ENCODE results near the gene ARHGEF1.

The ARHGEF1 gene

GRCh38 chr19:41920882-41921576 lies 38.0 kb downstream of the ARHGEF1 start:
- DNase-seq, result no peak

DNA sequence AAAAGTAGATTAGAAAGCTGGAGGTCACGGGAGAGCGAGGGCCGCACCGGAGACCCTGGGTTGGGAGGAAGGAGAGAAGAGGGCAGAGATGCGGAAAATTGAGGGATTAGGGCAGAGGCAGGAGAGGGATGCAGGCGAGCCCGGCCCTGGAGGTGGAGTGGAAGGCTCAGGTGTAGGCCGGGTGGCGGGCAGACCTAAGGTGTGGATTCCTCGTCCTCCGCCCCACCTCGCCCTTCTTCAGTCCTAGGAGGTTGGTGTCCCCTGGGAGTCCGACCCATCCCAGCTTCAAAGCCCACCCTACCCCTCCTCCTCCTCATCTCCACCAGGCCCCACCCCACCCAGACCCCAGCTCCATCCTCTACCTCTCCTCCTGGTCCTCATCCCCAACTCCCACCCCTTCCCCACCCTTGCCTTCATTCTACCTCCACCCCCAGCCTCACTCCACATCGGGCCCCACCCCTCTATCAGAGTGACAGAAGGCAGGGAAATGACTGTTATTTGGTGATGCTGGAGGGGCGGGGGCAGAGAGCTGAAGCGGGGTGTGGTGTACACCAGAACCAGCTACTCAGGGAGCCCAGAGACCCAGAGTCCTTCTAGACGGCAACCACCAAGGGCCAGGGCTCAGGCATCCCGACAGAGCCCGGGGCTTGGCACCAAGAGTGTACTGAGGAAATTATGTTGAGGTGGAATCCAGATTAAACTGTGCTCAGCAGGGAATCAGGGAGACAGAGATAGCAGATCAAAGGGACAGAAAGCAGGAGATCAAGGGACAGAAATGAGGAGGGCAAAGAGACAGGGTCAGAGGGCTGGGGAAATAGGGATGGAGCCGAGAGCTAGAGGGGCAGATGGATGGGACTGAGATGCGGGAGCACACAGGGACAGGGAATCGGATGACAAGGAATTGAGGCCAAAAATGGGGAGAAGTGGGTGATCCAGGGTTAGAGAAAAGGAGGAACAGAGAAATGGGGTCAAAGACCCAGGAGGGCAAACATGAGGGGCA lies 38.9 kb downstream of the ARHGEF1 start:
- no peak for DNase-seq

DNA sequence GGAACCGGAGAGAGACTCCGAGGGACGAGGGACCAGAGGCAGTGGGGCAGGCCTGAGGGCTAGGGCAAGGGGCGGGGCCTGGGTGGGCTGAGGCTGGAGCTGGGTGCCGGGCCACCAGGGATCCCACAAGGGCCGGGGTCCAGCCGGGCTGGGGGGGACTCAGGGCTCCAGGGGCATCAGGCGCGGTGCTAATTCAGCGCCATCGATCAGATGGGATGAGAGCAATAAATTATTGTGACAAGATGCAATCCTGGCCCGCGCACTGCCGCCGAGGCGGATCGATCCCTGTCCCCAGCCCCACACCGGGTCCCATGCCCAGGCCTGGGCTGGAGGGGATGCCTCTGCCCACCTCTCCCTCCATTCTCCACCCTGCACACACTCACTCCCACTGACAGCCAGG lies 39.6 kb downstream of the ARHGEF1 start:
- no peak for DNase-seq

DNA sequence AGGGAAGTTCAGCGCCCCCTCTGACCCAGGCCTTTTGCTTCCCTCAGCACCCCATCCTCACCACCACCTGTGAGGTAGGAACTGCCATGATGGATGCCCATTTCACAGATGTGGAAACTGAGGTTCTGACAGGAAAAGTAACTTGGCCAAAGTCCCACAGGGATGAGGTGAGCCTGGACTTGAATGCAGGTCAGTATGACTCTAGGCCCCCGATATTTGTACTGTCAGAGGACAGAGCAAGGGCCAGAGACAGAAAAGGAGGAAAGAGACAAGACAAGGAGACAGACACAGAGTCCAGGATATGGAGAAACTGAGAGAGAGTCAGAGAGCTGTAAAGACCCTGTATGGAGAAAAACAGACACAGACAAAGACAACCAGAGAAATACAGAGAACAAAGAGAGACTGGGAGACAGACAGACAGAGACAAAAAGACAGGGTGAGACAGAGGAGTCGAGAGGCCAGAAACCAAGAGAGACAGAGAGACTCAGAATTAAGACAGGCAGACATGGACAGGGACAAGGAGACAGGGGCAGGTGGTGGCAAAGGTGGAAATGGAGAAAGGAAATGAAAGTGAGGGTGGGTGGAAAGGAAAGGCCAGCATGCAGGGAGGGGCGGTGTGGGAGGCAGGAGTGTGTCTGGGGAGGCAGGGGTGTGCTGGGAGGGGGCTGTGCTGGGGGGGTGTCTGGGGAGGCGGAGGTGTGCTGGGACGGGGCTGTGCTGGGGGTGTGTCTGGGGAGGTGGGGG lies 40.2 kb downstream of the ARHGEF1 start:
- DNase-seq, result no peak

GRCh38 chr19:41924151-41925145 lies 41.5 kb downstream of the ARHGEF1 start:
- no peak for DNase-seq

DNA sequence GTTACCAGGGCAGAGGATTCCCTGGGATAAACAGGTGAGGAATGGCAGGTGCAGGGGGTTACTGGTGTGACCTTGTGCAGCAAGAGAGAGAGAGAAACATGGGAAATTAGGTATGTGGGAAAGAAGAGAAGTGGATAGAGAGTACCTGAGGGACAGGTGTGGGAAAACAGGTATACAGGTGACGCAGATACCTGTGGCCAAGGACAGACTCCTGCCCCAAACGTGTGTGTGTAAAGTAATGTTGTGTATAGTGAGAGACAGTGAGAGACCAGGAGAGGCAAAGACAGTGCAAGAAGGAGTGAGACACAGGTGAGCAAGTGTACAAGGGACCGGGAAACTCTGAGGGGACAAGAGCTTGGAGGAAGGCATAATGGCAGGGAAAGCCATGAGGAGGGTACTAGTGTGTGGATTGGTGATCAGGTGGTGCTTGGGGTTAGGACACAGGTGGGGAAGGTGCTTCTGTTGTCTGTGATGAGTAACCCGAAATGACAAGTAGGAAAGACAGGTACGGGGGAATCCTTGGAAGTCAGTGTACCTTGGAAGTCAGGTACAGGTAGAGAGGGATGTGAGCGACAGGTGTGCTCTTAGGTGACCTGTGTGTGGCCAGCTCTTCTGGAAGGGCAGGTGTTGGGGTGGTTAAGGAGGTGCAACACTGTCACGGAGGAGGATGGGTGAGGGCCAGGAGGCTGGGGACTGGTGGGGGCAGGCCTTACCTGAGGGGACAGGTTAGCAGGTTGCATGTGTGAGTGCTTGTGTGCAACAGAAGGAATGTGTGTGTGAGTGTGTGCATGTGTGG lies 42.4 kb downstream of the ARHGEF1 start:
- DNase-seq, result no peak

DNA sequence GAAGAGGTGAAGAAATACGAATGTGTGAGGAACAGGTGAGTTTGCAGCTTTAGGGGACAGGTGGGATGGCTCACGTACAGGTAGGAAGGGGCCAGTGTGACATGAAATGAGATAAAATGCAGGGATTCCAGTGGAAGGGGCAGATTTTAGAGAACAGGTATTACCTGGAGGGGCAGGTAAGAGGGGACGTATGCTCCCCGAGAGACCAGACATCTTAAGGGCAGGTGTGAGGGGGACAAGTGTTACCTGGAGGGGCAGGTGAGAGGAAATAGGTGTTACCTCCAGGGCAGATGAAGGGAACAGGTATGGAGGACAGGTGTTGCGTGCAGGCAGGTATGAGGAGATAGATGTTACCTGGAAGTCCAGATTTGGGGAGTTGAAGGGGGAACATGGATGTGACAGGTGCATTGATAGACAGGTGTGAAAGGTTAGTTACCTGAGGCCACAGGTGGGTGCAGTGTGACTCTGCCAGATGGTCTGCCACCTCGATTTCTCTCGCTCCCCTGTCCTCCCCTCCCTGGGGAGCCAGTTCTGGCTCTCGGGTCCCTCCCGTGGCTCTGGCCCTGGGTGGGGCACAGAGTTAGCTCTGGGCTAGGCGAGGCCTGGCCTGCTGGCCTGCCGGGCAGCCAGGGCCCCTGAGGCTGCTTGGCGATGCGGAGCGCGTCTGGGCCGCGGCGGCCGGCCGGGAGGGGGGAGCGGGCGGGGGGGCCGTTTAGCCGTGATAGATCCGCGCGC lies 43.2 kb downstream of the ARHGEF1 start:
- DNase-seq, result no peak

GRCh38 chr19:41926763-41927496 lies 43.9 kb downstream of the ARHGEF1 start:
- DNase-seq, result no peak

- no peak for DNase-seq
Observed at GRCh38 chr19:41927497-41928192, 44.7 kb downstream of the ARHGEF1 start.

DNA sequence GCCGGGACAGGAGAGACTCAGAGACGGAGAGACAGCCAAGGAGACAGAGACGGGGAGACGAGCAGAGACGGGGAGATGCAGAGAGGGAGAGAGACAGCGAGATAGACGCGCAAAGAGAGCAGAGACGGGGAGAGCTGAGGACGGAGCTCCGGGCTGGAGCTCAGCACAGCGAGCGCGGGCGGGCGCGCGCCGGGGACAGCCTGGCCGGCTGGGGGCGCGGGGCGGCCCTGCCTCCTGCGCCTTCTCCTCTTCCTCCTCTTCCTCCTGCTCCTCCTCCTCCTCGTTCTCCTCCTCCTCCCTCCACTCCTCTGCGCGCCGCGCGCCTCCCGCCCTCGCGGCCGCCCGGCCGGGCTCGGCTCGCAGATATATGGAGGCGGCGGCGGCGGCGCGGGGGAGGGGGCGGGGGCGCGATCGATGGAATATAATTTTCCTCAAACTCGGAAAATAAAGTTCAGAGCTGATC lies 45.3 kb downstream of the ARHGEF1 start, which contains the start of gene ERFL:
ERFL (minus strand) TSS at position 229 of the 463 bp plus-strand sequence. CDS start 15,530 bp downstream, outside the sequence.
- DNase-seq, result no peak

DNA sequence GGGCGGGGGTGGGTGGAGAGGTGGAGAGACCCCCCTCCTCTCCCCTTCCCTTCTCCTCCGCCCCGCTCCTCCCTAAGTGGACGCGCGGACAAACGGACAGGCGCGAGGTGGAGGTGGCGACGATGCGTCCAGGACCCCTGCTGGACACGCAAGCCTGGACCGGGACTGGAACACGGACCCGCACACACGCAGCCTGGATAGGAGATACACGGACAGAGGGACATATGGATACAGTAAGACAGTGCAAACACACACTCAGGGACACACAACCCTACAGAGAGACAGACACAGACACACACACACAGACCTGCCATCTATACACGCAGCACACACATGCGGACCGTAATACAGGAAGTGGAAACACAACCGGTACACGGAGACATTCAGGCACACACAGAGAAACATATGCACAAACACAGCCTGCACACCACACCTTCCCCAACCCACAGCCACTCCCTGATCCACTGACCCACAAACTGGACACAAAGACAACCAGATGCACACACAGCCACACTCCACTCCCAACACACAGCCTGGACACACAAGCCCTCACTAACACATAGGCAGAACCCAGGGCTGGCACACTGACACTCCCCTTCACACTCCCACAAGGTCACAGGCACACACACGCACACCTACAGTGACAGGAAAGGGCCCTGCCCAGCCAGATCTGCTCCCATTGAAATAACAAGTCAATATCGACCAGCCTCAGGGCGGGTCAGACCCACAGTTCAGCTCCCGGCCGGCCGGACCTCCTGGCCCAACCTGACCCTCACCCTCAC lies 46.0 kb downstream of the ARHGEF1 start:
- DNase-seq, result no peak

- DNase-seq, result no peak
Observed at GRCh38 chr19:41929536-41930071, 46.6 kb downstream of the ARHGEF1 start.

- no peak for DNase-seq
Observed at GRCh38 chr19:41930322-41930722, 47.3 kb downstream of the ARHGEF1 start.

- DNase-seq, result no peak
Observed at GRCh38 chr19:41930926-41931592, 48.1 kb downstream of the ARHGEF1 start.

GRCh38 chr19:41932259-41932719 lies 49.3 kb downstream of the ARHGEF1 start:
- DNase-seq, result no peak

GRCh38 chr19:41932720-41933332 lies 49.8 kb downstream of the ARHGEF1 start:
- DNase-seq, result no peak
